ENCODE measurements around the gene SORT1.

GRCh38 chr1:109383854-109384253, 13.9 kb downstream of the SORT1 start:
- TF ChIP-seq CTCF (IDR thresholded peaks at IDR 0.05 in 8 of 11, conservative IDR thresholded peaks at IDR 0.05 in 3 of 11) (no peak), POLR2A (IDR thresholded peaks at IDR 0.05) (no peak)
